ENCODE results near the gene ALDOC. TPM values are rescaled to one million over a fixed set of nuclear protein-coding genes. Genes with fewer than 3 reads are reported as not detected.

Gene ALDOC
- polyA plus RNA-seq, 1 donor (not counting 4 experiments of a cell fraction or from before 2014, with no cell fraction given) = 32.5 TPM

DNA sequence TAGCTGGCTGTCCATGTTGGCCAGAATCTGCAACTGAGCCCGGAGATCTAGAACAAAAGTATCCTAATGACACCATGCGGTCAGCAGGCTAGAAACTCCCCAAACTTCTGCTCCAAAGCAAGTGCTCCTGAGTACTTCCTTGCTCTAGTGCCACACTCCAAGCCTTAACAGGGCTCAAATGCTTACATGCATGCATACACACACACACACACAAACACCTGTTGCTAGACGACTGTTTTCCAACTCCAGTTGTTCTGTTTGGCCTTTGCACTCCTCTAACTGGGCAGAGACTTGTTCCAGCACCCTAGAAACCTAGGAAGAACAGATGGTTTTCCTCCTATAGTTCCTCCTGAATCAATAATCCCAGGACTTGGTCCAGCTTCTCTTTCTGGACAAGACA lies 7.7 kb upstream of the ALDOC start:
- Histone ChIP-seq H3K27ac (ENCODE audit: control insufficient read depth, insufficient read depth, low read length) (no peak overlapping the region), H3K9ac (ENCODE audit: control insufficient read depth, extremely low read depth, insufficient read depth, low read length) (no peak overlapping the region), H3K4me3 (ENCODE audit: control insufficient read depth in 2 of 3, extremely low read depth in 1 of 3, insufficient read depth in 2 of 3, low read depth in 1 of 3, low read length in 3 of 3) (no peak overlapping the region), H3K79me2 (ENCODE audit: control insufficient read depth, insufficient read depth, low read length) (no peaks in the 10 kb centered on the region), H3K9me1 (ENCODE audit: control insufficient read depth, extremely low read depth, insufficient read depth, low read length) (no peaks in the 10 kb centered on the region), H3K36me3 (ENCODE audit: control insufficient read depth in 2 of 2, extremely low read depth in 1 of 2, insufficient read depth in 2 of 2, low read length in 2 of 2) (peaks cover 11 to 58% of the 10 kb centered on the region in 2 experiments), H3K4me1 (ENCODE audit: control insufficient read depth, extremely low read depth, insufficient read depth, low read length) (no peaks in the 10 kb centered on the region), H4K20me1 (ENCODE audit: control insufficient read depth, extremely low read depth, insufficient read depth, low read length) (no peaks in the 10 kb centered on the region), H3K27me3 (ENCODE audit: control insufficient read depth, extremely low read depth, insufficient read depth, low read length) (no peaks in the 10 kb centered on the region), H3K4me2 (ENCODE audit: control insufficient read depth, extremely low read depth, insufficient read depth, low read depth, low read length) (no peak overlapping the region), H2AFZ (ENCODE audit: control insufficient read depth, low read length) (no peak overlapping the region), H3K9me3 (ENCODE audit: control insufficient read depth, low read depth, low read length) (no peaks in the 10 kb centered on the region)
- TF ChIP-seq EZH2 (IDR thresholded peaks at IDR 0.05; ENCODE audit: low read length) = no peak
- dilution Hi-C loops (cut with MboI; ENCODE audit: extremely low pct_ligation_motif_present, low sequenced_read_pairs) = no loop called here
- no peak for DNase-seq (ENCODE audit: low read depth, low spot score)
- FAIRE-seq = no peak

DNA sequence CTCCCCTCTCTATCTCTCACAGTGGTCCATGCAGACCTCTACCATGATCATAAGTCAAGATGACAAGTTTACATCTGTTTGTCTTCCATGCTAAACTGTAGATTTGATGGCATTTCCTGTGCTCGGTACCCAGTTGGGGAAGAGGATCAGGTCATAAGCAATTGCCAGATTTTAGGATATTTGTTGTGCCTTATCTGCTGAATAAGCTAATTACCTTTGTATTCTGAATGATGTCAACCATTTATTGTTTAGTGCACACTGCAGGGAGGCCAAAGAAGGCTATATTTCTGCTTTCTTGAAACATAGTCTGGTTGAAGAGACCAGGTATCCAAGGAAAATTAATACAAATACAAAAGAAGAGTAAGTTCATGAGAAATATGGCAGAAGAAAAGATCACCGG lies 5.8 kb upstream of the ALDOC start:
- Histone ChIP-seq H3K9ac (ENCODE audit: control insufficient read depth, extremely low read depth, insufficient read depth, low read length) (no peak overlapping the region), H3K27ac (ENCODE audit: control insufficient read depth, insufficient read depth, low read length) (no peak overlapping the region), H3K27me3 (ENCODE audit: control insufficient read depth, extremely low read depth, insufficient read depth, low read length) (no peaks in the 10 kb centered on the region), H3K36me3 (ENCODE audit: control insufficient read depth in 2 of 2, extremely low read depth in 1 of 2, insufficient read depth in 2 of 2, low read length in 2 of 2) (peaks cover 14 to 61% of the 10 kb centered on the region in 2 experiments), H3K9me3 (ENCODE audit: control insufficient read depth, low read depth, low read length) (no peaks in the 10 kb centered on the region), H3K4me3 (ENCODE audit: control insufficient read depth in 2 of 3, extremely low read depth in 1 of 3, insufficient read depth in 2 of 3, low read depth in 1 of 3, low read length in 3 of 3) (no peak overlapping the region), H4K20me1 (ENCODE audit: control insufficient read depth, extremely low read depth, insufficient read depth, low read length) (no peaks in the 10 kb centered on the region), H3K4me1 (ENCODE audit: control insufficient read depth, extremely low read depth, insufficient read depth, low read length) (no peaks in the 10 kb centered on the region), H3K9me1 (ENCODE audit: control insufficient read depth, extremely low read depth, insufficient read depth, low read length) (no peaks in the 10 kb centered on the region), H3K79me2 (ENCODE audit: control insufficient read depth, insufficient read depth, low read length) (no peaks in the 10 kb centered on the region), H3K4me2 (ENCODE audit: control insufficient read depth, extremely low read depth, insufficient read depth, low read depth, low read length) (no peak overlapping the region), H2AFZ (ENCODE audit: control insufficient read depth, low read length) (no peak overlapping the region)
- dilution Hi-C loops (cut with MboI; ENCODE audit: extremely low pct_ligation_motif_present, low sequenced_read_pairs) = no loop called here
- no peak for FAIRE-seq
- TF ChIP-seq, protein P1, sequence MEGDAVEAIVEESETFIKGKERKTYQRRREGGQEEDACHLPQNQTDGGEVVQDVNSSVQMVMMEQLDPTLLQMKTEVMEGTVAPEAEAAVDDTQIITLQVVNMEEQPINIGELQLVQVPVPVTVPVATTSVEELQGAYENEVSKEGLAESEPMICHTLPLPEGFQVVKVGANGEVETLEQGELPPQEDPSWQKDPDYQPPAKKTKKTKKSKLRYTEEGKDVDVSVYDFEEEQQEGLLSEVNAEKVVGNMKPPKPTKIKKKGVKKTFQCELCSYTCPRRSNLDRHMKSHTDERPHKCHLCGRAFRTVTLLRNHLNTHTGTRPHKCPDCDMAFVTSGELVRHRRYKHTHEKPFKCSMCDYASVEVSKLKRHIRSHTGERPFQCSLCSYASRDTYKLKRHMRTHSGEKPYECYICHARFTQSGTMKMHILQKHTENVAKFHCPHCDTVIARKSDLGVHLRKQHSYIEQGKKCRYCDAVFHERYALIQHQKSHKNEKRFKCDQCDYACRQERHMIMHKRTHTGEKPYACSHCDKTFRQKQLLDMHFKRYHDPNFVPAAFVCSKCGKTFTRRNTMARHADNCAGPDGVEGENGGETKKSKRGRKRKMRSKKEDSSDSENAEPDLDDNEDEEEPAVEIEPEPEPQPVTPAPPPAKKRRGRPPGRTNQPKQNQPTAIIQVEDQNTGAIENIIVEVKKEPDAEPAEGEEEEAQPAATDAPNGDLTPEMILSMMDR (optimal IDR thresholded peaks at IDR 0.05 in 1 of 3, IDR thresholded peaks at IDR 0.05 in 1 of 3, conservative IDR thresholded peaks at IDR 0.05 in 1 of 3; ENCODE audit: extremely low read depth in 1 of 3, insufficient read depth in 2 of 3, low read length in 3 of 3) = no peak
- TF ChIP-seq EZH2 (IDR thresholded peaks at IDR 0.05; ENCODE audit: low read length) = no peak
- DNase-seq (ENCODE audit: low read depth, low spot score) = no peak

DNA sequence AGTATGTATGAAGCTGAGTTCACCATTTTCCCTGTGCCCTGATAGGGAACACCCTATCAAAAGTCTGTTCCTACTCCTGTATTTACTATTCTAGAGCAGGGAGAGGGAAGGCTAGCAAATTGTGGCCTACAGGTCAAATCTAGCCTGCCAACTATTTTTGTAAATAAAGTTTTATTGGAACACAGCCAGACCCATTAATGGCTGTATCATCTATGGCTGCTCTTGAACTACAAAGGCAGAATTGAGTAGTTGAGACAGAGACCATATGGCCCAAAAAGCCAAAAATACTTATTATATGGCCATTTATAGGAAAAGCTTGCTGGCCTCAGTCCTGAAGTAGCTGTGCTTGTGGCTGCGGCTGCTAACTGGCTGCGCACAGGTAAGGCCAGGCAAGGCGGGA lies 4.3 kb upstream of the ALDOC start:
- Histone ChIP-seq H2AFZ (ENCODE audit: control insufficient read depth, low read length) (no peak overlapping the region), H3K9me1 (ENCODE audit: control insufficient read depth, extremely low read depth, insufficient read depth, low read length) (no peaks in the 10 kb centered on the region), H3K9ac (ENCODE audit: control insufficient read depth, extremely low read depth, insufficient read depth, low read length) (no peak overlapping the region), H4K20me1 (ENCODE audit: control insufficient read depth, extremely low read depth, insufficient read depth, low read length) (no peaks in the 10 kb centered on the region), H3K4me2 (ENCODE audit: control insufficient read depth, extremely low read depth, insufficient read depth, low read depth, low read length) (no peak overlapping the region), H3K27ac (ENCODE audit: control insufficient read depth, insufficient read depth, low read length) (no peak overlapping the region), H3K36me3 (ENCODE audit: control insufficient read depth in 2 of 2, extremely low read depth in 1 of 2, insufficient read depth in 2 of 2, low read length in 2 of 2) (peaks cover 13 to 60% of the 10 kb centered on the region in 2 experiments), H3K4me1 (ENCODE audit: control insufficient read depth, extremely low read depth, insufficient read depth, low read length) (peaks cover 5% of the 10 kb centered on the region), H3K9me3 (ENCODE audit: control insufficient read depth, low read depth, low read length) (no peaks in the 10 kb centered on the region), H3K4me3 (ENCODE audit: control insufficient read depth in 2 of 3, extremely low read depth in 1 of 3, insufficient read depth in 2 of 3, low read depth in 1 of 3, low read length in 3 of 3) (no peak overlapping the region), H3K79me2 (ENCODE audit: control insufficient read depth, insufficient read depth, low read length) (no peaks in the 10 kb centered on the region), H3K27me3 (ENCODE audit: control insufficient read depth, extremely low read depth, insufficient read depth, low read length) (no peaks in the 10 kb centered on the region)
- FAIRE-seq (peak; percentile 79), DNase-seq (ENCODE audit: low read depth, low spot score) (no peak)
- dilution Hi-C loops (cut with MboI; ENCODE audit: extremely low pct_ligation_motif_present, low sequenced_read_pairs) = no loop called here
- TF ChIP-seq EZH2 (IDR thresholded peaks at IDR 0.05; ENCODE audit: low read length) = no peak
- TF ChIP-seq, protein P1 (optimal IDR thresholded peaks at IDR 0.05 in 1 of 3, IDR thresholded peaks at IDR 0.05 in 1 of 3, conservative IDR thresholded peaks at IDR 0.05 in 1 of 3; ENCODE audit: extremely low read depth in 1 of 3, insufficient read depth in 2 of 3, low read length in 3 of 3) = no peak
